Muscle layer of duodenum (tissue), 2 donors: Measurements from ENCODE around the gene CELF4.

Experiments used
- H3K27ac ChIP-seq: one replicate; pipeline ENCODE4 v1.7.0; 2013; ENCODE audit warnings: mild to moderate bottlenecking, low read length
- H3K27me3 ChIP-seq: one replicate; pipeline ENCODE4 v1.7.0; 2013; ENCODE audit warnings: low read depth, mild to moderate bottlenecking, control low read depth, low read length
- H3K36me3 ChIP-seq, 2 donors: one replicate each; pipeline ENCODE4 v1.7.0; 2013; ENCODE audit warnings: low read length in 2 of 2, control low read depth in 1 of 2, mild to moderate bottlenecking in 1 of 2; ENCODE audit not compliant: insufficient read depth in 2 of 2, control insufficient read depth in 1 of 2
- H3K4me1 ChIP-seq, 2 donors: one replicate each; pipeline ENCODE4 v1.7.0; 2013; ENCODE audit warnings: low read length in 2 of 2, mild to moderate bottlenecking in 2 of 2, control low read depth in 1 of 2, moderate library complexity in 1 of 2; ENCODE audit not compliant: insufficient read depth in 2 of 2, control insufficient read depth in 1 of 2
- H3K4me3 ChIP-seq, 2 donors: one replicate each; pipeline ENCODE4 v1.7.0; 2013; ENCODE audit warnings: low read length in 2 of 2, low read depth in 1 of 2, mild to moderate bottlenecking in 1 of 2
- H3K9me3 ChIP-seq, 2 donors: one replicate each; pipeline ENCODE4 v1.7.0; 2013; ENCODE audit warnings: low read length in 2 of 2, control low read depth in 1 of 2, mild to moderate bottlenecking in 1 of 2; ENCODE audit not compliant: control insufficient read depth in 1 of 2
- donor health status: healthy.

CELF4 gene

DNA sequence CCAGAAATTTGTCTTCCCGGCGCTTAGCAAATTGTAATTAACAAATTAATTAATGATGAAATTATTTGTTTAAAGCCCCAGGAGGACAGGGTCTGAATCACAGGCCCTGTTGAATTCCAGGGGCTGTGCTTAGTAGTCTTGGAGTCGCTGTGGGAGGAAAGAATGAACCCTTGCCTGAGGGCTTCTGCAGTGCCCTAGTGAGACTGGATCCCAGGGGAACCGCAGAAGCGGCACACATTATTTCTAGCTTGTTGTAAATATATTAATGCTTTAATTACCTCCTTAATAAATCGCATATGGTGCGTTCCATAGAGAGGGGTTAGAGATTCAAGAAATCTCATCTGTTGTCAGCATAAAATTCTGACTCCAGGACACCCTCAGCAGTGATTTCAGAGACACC is 235.4 kb downstream of the CELF4 start:
- no peaks in the 10 kb centered on the region for H3K36me3 ChIP-seq
- H3K27me3 ChIP-seq: no peaks in the 10 kb centered on the region

DNA sequence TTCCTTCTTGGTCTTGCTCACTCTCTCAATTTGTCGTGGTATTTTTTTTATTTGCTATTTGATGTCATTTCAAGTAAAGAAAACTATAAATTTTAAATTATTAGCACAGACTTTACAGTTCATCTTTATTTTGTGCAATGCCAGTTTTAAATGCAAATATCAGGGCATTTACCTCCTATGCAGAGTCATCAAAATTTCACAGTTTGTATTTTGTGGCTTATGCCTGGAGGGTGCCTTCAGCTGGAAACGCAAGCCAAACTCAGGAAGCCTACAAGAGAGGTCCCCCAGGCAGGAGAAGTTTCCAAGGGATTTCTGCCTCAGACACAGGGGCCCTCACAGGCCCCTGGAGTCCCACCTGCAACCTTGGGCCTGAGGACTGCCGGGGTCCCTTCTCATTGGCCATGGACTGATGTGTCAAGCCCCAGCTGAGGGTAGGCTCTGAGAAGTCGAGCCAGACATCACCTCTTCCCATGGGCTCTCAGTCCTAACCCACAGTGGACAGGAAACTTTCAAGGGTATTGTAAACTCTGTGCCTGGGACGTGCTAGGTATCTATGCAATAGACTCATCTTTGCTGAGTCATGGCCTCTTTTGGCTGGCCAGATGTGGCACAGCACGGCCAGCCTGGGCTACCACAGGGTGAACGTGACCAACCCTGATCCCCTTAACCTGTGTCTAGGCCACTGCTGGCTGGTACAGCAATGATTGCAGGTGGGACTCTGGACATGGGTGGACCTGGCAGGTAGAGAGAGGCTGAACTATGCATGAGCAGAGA is 236.5 kb downstream of the CELF4 start:
- Histone ChIP-seq H3K9me3 (no peaks in the 10 kb centered on the region), H3K4me1 (no peaks in the 10 kb centered on the region), H3K27me3 (no peaks in the 10 kb centered on the region), H3K36me3 (no peaks in the 10 kb centered on the region), H3K27ac (no peak overlapping the region), H3K4me3 (no peak overlapping the region)

More for the DNA sequence above, 235.4 kb downstream of the CELF4 start:
- Histone ChIP-seq H3K4me1 (no peaks in the 10 kb centered on the region), H3K4me3 (no peak overlapping the region), H3K27ac (no peak overlapping the region), H3K9me3 (no peaks in the 10 kb centered on the region)

DNA sequence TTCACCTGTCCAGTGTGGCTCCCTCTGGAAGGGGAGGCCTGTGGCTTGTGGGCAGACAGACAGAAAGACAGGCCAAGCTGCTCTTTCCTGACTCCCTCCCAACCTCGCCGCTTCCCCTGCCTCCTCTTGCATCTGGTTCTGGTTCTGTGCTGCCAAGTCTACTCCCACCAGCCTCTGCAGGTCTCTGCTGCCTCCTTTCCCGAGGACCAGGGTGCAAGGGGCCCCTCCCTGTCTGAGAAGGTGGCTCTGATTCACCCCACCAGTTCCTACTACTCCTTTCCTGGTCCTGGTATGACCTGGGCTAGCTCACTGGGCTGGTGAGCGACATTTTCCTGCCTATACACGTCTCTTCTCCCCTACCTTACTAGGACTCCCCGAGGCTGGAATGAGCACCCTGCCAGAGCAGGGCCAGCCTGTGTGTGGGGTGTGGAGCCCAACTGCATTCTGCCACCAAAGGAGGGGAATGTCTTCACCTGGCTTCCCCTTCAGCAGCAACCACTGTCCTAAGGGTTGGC is 238.5 kb downstream of the CELF4 start:
- no peaks in the 10 kb centered on the region for H3K4me1 ChIP-seq
- no peaks in the 10 kb centered on the region for H3K27me3 ChIP-seq
- H3K36me3 ChIP-seq: no peaks in the 10 kb centered on the region
- H3K27ac ChIP-seq: no peak overlapping the region
- H3K4me3 ChIP-seq: no peak overlapping the region
- no peaks in the 10 kb centered on the region for H3K9me3 ChIP-seq

DNA sequence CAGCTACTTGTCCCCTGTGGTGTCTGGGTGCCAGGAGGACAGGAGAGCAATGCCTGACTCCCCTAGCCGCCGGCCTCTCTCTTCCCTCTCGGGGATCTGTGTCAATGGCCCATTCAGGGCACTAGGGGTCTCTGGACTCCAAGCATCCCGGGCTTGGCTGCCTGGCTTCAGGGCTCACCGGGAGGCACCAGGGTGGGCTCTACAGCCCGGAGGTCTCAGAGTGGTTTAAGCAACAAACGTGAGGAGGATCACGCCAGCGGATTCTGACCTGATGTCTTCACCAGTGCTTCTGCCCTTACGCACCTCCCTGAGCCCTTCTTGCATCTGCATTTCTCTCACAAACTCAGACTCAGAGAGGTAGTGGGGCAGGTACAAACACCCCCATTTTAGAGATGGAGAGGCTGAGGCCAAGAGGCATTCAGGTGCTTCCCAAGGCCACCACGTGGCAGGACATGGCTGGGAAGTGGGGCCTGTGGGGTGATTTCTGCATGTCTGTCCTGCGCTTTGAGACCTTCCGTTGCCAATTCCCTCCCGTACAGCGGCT is 243.0 kb downstream of the CELF4 start:
- H3K4me1 ChIP-seq: no peaks in the 10 kb centered on the region
- H3K36me3 ChIP-seq: no peaks in the 10 kb centered on the region
- H3K27ac ChIP-seq: no peak overlapping the region
- H3K4me3 ChIP-seq: no peak overlapping the region
- H3K27me3 ChIP-seq: no peaks in the 10 kb centered on the region
- no peaks in the 10 kb centered on the region for H3K9me3 ChIP-seq

DNA sequence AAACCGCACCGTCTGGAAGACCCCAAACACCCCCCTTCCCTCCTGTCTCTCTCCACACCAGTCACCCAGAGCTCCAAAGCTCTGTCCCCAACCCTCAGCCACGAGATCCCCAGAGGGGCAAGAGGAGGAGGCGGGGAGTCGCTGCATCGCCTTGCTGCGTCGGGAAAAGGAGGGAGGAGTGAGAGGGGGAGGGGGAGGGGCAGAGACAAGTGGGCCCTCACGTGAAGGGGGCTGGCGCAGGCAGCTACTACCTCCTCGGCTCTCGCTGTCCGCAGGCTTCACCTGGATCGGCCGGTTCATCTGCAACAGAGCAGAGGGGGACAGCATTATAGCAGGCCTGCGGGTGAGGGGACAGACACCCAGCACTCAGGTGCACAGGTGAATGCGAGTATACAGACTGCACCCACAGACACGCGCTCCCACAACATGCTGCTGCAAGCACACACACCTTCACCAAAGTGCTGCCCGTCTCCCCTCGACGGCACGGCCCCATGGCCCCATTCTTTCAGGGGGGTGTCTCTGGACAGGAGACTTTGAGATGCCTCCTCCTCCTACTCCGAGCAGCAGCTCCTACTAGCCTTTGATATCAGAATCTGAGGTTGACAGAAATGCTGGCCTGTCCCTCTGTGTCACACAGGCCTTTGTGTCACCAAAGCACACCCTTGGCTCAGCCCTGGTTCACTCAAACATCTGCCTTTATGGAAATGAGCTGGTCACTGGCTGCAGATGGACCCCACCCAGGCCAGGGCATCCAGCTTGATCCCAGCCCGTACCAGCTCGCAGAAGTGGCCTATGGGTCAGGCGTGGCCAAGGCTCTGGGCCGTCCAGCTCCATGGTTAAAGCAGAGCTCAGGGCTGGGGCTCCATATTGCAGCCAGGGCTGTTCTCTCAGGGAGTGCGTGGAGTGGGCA is 243.8 kb downstream of the CELF4 start:
- no peaks in the 10 kb centered on the region for H3K36me3 ChIP-seq
- H3K27ac ChIP-seq: no peak overlapping the region
- H3K27me3 ChIP-seq: no peaks in the 10 kb centered on the region
- no peaks in the 10 kb centered on the region for H3K9me3 ChIP-seq
- no peaks in the 10 kb centered on the region for H3K4me1 ChIP-seq
- no peak overlapping the region for H3K4me3 ChIP-seq

DNA sequence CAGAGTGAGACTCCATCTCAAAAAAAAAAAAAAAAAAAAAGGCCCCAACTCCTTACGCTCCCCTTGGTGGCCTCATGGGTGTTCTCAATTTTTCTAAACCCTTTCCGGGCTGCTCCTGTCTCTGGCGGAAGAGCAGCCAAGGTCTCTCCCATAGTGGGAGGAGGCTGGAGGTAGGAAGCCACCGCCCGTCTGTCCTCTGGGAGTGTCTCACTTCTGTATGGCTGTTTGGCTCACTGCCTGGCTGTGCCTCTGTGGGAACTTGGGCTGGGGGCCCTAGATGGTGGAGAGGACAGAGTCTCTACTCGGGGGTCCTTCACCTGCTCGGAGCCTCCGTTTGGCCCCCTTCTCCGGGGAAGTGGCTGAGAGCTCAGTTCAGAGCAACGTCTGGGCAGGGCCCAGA is 245.3 kb downstream of the CELF4 start:
- H3K27ac ChIP-seq: no peak overlapping the region
- no peak overlapping the region for H3K4me3 ChIP-seq
- no peaks in the 10 kb centered on the region for H3K9me3 ChIP-seq
- no peaks in the 10 kb centered on the region for H3K4me1 ChIP-seq
- H3K36me3 ChIP-seq: no peaks in the 10 kb centered on the region
- no peaks in the 10 kb centered on the region for H3K27me3 ChIP-seq

DNA sequence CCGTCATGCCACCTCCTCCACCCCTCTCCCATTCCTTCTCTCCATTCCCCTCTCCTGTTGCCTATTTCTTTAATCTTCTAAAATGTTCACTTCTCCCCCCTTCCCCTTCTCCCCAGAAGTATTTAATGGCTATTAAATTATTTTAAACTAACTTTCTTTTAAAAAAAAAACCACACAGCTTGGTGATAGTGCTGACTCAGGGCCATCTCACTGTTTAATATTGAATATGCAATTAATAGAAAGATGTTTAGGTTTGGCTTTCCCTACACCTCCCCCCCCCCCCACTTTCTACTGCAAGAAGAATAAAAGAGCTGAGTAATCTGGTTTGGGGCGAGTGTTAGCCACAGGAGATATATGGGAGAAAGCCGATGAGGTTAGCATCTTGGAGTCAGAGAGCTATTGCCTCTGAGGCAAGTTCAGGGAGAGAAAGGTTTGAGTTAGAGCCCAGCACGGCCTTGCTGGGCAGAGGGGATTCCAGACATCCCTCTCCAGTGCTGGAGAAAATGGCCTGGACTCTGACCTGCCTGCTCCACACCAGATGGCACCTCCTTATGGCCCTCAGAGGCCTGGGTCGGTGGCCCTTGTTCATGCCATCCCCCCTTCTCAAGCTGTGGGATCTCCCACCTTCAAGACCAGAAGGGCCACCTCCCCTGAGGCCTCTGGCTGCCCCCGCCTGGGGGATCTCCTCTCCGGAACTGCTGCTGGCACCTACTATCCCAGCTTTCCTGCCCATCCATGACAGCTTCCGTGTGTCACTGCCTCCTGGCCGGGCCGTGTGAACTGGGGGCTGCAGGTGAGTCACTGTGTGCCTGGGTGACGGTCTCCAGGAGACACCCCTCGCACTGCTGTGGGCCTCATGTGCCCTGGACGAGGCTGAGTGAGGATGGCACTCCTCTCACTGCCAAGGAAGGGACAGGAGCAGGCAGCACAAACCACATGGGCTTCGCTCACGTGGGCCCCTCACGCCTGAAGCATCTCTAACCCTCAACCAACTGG is 246.9 kb downstream of the CELF4 start:
- Histone ChIP-seq H3K36me3 (no peaks in the 10 kb centered on the region), H3K27ac (no peak overlapping the region), H3K27me3 (no peaks in the 10 kb centered on the region), H3K9me3 (no peaks in the 10 kb centered on the region), H3K4me1 (no peaks in the 10 kb centered on the region), H3K4me3 (no peak overlapping the region)

DNA sequence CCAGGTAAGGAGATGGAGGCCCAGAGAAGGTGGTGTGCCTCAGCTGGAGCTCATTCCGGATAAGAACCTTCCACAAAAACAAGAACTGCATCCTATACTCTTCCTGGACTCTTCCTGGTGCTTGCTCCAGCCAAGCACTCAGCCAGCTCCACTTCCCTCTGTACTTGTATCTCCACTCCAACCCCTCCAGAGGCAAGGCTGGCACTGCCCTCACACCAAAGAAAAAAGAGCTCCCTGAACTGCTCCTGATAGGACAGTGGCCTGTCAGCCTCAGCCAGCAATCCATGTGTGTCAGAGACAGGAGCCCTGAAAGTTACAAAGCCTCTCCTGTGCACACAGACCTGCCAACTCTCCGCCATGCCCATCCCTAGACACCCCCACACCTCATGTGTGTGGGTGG is 248.1 kb downstream of the CELF4 start:
- Histone ChIP-seq H3K9me3 (no peaks in the 10 kb centered on the region), H3K27me3 (no peaks in the 10 kb centered on the region), H3K4me1 (no peaks in the 10 kb centered on the region), H3K4me3 (no peak overlapping the region), H3K36me3 (no peaks in the 10 kb centered on the region), H3K27ac (no peak overlapping the region)

DNA sequence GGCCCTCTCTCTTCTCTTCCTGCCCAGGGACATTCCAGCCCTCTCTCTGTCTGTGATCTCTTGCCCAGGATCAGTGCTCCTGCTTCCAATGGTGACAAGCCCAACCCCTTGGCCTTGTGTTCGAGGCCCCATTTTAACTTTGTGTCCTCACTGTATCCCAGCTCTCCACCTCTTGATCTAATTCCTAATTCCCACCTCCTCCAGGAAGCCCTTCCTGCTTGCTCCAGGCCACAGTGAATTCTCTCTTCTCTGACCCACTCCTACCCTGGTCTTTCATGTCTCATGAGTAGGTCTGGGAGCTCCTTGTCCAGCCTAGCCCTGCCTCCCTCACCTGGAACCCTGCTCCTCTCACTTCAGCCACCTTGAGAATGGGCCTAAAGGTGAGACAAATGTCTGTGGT is 249.1 kb downstream of the CELF4 start:
- Histone ChIP-seq H3K4me3 (no peak overlapping the region), H3K27me3 (no peaks in the 10 kb centered on the region), H3K36me3 (no peaks in the 10 kb centered on the region), H3K9me3 (no peaks in the 10 kb centered on the region), H3K4me1 (no peaks in the 10 kb centered on the region), H3K27ac (no peak overlapping the region)

DNA sequence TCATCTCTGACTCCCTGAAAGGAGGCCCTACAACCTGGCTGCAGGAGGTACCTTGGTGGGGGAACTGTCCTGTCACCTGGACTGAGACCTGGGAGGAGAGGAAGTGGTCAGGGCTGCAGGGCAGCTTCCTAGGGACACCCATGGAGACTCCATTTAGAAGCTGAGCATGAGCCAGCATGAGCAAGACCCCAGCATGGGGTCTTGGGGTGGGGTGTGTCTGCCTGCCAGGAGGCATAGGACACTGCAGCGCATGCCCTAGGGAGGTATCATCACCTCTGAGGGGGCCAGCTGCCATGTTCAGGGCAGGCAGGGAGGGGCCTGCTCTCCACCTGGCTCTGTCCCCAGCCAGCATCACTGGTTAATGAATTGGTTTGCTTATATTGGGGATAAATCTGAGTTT is 249.7 kb downstream of the CELF4 start:
- Histone ChIP-seq H3K27ac (no peak overlapping the region), H3K36me3 (no peaks in the 10 kb centered on the region), H3K27me3 (no peaks in the 10 kb centered on the region), H3K9me3 (no peaks in the 10 kb centered on the region), H3K4me1 (no peaks in the 10 kb centered on the region), H3K4me3 (no peak overlapping the region)
